HG02852 (cell line): ENCODE data around the gene BORCS5.
"Not testable (repeated sequence)": the region's sequence is repeated elsewhere in the genome, so short reads cannot be mapped to it uniquely, and the experiment has no call there.

Source experiments
- ATAC-seq: cut with Tn5 transposase; IDR thresholded peaks from one replicate; pipeline ENCODE4 v1.9.1; 2021; ENCODE audit warnings: mild to moderate bottlenecking, moderate library complexity; ENCODE audit not compliant: unreplicated experiment

BORCS5 gene

GRCh38 chr12:12482150-12482761 lies 125.4 kb downstream of the BORCS5 start:
- no peak for ATAC-seq

- ATAC-seq = peak; percentile 49
Measured at GRCh38 chr12:12482959-12483358, 126.1 kb downstream of the BORCS5 start.

- ATAC-seq = no peak
Measured at GRCh38 chr12:12483438-12483837, 126.6 kb downstream of the BORCS5 start.

GRCh38 chr12:12486661-12487240 lies 129.9 kb downstream of the BORCS5 start:
- ATAC-seq = peak; percentile 57

GRCh38 chr12:12487490-12487889 lies 130.6 kb downstream of the BORCS5 start:
- no peak for ATAC-seq

- no peak for ATAC-seq
Measured at GRCh38 chr12:12488296-12488695, 131.4 kb downstream of the BORCS5 start.

- no peak for ATAC-seq
Measured at GRCh38 chr12:12488823-12489550, 132.1 kb downstream of the BORCS5 start.

GRCh38 chr12:12491606-12492005 lies 134.7 kb downstream of the BORCS5 start:
- ATAC-seq = no peak

- no peak for ATAC-seq
Measured at GRCh38 chr12:12492547-12492946, 135.7 kb downstream of the BORCS5 start.

GRCh38 chr12:12495536-12495935 lies 138.7 kb downstream of the BORCS5 start:
- no peak for ATAC-seq

GRCh38 chr12:12498210-12498609 lies 141.3 kb downstream of the BORCS5 start:
- ATAC-seq = no peak

GRCh38 chr12:12499909-12500604 lies 143.2 kb downstream of the BORCS5 start:
- no peak for ATAC-seq

GRCh38 chr12:12501121-12501520 lies 144.2 kb downstream of the BORCS5 start:
- ATAC-seq = no peak

GRCh38 chr12:12502130-12502814 lies 145.4 kb downstream of the BORCS5 start:
- not testable (repeated sequence) for ATAC-seq

- ATAC-seq = no peak
Measured at GRCh38 chr12:12502815-12503151, 145.9 kb downstream of the BORCS5 start.

GRCh38 chr12:12503384-12504078 lies 146.7 kb downstream of the BORCS5 start:
- ATAC-seq = no peak

GRCh38 chr12:12505544-12506495 lies 148.9 kb downstream of the BORCS5 start:
- ATAC-seq = peak; percentile 90

GRCh38 chr12:12506496-12506890 lies 149.6 kb downstream of the BORCS5 start:
- ATAC-seq = no peak

GRCh38 chr12:12507121-12507520 lies 150.2 kb downstream of the BORCS5 start:
- ATAC-seq = no peak
